Activated CD4-positive, alpha-beta T cell treated with anti-CD3 and anti-CD28 coated beads, Interleukin-2, amount 50 U/mL, for 1 hour (primary cell): ENCODE data around the gene CLMN.
"Not testable (repeated sequence)": the region's sequence is repeated elsewhere in the genome, so short reads cannot be mapped to it uniquely, and the experiment has no call there.

Experiments
- DNase-seq: peaks from one replicate; pipeline ENCODE4 v3.0.0-alpha.2; 2020

Gene CLMN

DNA sequence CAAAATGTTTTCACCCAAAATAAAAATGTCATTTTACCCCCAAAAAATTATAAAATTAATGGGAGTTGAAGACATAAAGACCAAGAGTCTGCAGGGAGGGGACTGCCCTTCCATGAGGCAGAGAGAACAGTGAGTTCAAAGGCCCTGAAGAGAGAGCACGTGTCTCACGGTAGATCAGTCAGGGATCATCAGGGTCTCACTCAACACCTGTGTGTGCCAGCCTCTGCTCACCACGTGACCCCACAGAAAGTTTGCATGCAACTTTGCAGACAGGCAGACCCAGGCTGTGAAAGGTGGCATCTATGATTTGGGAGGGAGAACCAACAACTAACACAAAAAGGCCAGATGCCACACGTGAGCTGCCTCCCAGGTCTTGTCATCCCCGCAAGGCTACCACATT lies 33.1 kb downstream of the CLMN start:
- no peak for DNase-seq

DNA sequence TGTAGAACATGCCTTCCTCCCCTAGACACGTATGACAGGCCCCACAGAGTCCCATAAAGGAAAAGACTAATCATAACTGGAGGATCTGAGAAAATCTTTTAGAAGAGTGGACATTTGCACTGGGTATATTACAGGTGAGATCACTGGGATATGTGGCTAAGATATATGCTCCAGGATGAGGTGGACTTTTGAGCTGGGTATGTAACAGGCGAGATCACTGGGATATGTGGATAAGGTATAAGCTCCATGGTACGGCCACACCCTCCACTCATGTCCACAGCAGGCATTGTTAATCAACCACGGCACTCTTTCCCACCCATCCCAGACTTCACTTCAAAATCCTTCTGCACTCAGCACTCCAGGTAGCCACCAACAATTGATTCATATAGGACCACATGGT lies 34.1 kb downstream of the CLMN start:
- DNase-seq = no peak

DNA sequence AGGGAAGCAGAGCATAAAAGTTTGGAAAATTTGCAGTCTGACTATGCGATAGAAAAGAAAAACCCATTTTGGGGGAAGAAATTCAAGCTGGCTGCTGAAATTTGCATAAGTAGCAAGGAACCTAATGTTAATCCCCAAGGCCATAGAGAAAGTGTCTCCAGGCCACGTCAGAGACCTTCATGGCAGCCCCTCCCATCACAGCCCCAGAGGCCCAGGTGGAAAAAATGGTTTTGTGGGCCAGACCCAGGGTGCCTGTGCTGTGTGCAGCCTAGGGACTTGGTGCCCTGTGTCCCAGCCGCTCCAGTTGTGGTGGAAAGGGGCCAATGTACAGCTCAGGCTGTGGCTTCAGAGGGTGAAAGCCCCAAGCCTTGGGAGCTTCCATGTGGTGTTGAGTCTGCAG lies 35.9 kb downstream of the CLMN start:
- DNase-seq = not testable (repeated sequence)

DNA sequence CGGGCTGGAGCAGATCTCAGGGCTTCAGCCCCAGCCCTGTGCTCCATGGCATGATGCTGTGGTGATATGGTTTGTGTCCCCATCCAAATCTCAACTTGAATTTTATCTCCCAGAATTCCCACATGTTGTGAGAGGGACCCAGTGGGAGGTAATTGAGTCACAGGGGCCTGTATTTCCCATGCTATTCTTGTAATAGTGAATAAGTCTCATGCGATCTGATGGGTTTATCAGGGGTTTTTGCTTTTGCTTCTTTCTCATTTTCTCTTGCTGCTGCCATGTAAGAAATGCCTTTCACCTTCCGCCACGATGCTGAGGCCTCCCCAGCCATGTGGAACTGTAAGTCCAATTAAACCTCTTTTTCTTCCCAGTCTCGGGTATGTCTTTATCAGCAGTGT lies 36.7 kb downstream of the CLMN start:
- DNase-seq = not testable (repeated sequence)

DNA sequence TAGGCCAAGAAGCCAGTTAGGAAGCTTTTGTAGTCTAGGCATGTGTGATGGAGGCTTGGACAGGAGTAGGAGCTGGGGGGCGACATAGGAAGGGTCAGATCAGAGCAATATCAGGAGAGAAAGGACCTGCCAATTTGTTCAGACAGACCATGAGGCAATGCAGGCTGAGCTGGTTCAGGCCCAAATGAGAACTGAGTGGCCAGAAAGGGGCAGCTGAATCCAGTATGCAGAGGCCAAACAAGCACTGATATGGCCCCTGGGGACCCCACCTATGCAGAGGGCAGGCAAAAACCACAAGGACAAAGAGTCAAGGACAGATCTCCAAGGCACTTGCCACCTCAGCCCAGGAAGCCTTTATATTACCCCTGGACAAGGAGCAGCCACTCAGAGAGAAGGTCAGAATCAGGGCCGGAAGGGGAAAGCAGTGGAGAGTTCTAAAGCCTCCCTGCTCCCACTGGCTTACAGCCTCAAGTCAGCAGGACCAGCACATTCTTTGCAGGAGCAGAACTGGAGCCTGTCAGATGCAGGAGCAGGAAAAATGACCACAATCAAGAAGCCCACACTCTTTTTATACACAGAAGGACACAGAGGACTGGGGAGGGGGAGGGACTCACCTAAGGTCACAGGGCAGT lies 37.2 kb downstream of the CLMN start:
- DNase-seq = no peak

DNA sequence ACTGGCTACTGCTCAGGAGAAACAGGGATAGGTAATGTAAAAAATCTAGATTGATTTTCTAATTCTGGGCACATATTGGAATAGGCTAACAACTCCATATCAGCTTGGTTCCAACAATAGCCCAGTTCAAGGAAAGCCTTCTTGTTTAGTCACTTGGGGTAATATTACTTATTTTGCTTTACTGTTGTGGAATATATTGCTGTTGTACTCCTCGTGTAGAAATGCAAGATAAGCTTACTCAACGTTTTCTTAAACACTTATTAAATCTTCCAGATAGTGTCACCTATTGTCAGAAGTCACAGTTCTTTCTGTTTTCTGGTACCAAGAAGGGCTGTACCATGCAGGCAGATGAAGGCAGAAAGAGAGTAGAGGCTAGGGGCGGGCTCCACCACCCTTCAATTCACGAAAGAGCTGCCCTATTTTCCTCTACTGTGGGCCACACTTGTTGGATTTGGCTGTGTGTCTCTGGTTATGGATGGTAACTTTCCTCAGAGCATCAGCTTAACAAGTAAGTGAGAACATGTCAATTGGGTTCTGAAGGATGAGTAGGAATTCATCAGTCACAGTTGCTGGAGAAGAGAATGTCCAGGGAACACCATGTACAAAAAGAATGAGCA lies 38.0 kb downstream of the CLMN start:
- no peak for DNase-seq

DNA sequence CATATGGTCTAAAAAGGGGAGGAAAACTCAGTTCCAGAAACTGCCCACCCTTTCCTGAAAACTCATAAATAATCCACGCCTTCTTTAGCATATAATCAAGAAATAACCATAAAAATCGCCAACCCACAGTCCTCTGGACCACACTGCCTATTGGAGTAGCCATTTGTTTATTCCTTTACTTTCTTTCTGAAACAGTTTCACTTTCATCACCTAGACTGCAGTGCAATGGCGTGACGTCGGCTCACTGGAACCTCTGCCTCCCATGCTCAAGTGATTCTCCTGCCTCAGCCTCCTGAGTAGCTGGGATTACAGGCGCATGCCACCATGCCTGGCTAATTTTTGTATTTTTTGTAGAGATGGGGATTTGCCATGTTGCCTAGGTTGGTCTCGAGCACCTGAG lies 44.2 kb downstream of the CLMN start:
- DNase-seq = no peak

DNA sequence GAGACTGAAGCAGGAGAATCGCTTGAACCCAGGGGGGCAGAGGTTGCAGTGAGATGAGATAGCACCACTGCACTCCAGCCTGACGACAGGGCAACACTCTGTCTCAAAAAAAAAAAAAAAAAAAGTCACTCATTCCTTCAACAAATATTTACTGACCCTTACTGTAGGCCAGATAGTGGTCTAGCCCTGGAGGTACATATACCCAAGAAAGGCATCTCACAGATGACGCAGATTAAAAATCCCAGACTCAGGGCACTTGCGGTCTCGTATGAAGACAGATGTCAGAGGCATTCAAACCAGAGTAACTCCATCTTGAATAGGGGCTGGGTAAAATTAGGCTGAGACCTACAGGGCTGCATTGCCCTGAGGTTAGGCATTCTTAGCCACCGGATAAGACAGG lies 44.8 kb downstream of the CLMN start:
- no peak for DNase-seq

DNA sequence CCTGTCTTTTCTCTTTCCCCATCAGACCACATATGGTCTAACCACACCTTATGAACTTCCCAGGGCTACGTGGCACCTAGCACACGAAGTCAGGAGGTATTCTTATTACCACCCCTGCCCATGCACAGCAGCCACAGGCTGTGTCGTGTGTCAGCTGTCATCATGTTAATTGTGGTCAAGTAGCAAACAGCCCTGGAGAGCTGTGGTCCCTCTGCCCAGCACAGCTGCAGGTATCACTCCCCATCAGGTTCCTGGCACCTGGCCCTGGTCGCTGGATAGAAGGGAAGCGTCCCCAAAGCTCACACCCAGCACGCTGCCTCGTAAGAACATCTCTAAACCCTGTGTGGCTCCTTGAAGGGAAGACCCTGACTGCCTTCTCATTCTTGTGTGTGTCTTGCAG lies 45.4 kb downstream of the CLMN start:
- no peak for DNase-seq

DNA sequence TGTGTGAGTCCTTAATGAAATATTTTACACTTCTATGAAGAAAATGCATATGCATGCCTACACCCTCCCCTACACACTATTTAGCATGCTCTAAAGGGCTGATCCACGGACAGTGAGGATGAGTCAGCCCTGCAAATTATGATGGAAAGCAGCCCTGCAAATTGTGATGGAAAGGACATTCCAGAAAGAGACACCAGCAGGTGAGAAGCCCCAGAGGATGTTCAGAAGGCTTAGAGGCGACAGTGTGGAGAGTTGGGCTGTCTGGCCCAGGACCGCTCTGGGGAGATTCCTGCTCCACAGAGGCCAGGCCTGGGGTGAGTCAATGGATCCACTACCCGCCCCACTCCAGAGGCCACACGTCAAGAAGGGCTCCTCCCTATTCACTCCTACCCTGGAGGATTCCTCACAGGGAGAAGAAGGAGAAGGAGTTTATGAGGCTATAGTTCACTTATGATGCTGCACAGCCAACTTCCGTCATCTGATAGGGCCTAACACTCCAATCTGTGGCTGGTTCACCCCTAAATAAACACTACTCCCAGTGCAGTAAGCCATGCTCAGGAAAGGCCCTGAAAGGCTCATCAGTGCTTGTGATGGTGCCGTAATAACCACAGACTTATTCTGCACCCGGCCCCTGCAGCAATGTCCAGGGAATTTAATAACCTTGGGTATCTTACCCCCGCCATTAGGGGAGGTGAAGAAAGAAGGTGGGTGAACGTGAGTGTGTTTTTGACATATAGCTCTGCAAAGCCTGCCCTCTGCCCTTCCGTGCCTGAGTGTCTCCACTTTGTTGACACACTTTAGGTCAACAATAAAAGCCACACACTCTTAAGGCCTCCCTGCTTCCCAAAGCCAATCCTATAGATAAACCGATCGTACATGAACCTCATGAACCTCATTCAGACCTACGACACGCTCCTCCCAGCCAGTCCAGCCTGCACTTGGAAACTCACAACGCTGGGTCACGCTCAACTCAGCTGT lies 46.4 kb downstream of the CLMN start:
- no peak for DNase-seq

DNA sequence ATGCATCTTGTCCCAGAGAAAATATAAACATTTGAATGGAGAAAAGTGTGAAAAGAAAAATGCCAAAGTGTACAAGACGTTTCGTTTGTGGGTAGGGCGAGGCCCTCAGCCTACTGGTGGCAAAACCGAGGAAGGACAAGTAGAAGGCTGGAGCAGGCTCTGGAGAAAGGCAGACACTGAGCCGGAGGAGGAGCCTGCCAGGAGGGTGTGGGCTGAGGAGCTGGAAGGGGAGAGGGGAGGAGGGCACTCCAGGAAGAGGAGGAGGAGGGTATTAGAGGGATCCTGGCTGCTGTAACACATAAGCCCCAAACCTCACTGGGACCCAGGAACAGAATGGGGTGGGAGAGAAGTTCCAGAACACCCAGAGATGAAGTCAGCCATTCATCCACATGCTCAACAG lies 47.7 kb downstream of the CLMN start:
- no peak for DNase-seq

DNA sequence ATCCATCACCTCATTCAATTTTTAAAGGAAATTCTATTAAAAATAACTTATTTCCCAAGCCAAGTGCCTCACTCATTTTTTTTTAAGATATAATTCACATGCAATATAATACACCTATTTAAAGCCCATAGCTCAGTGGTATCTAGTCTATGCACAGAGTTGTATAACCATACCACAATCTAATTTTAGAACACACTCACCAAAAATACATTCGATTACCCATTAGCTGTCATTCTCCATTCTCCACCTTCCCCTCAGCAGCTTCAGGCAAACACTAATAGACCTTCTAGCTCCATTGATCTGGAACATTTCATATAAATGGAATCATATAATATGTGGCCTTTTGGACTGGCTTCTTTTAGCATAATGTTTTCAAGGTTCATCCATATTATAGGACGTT lies 49.5 kb downstream of the CLMN start:
- DNase-seq = no peak

DNA sequence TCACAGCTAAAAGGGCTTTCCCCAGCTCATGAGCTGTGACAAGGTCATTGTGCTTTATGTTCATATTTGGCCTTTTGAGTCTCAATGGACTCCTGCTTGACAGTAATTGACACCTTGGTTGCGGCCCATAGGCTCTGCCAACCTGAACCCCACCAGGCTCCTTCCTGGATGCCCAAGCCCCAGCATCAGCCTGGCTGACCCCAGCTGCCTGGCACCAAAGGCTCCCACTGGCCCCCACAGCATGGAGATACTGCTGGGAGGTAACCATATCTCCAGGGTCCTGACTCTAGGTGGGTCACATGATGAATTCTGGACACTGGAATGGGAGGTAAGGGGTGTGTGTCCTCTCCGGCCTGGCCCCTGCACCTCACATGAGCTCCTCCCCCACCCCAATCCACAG lies 50.2 kb downstream of the CLMN start:
- no peak for DNase-seq

DNA sequence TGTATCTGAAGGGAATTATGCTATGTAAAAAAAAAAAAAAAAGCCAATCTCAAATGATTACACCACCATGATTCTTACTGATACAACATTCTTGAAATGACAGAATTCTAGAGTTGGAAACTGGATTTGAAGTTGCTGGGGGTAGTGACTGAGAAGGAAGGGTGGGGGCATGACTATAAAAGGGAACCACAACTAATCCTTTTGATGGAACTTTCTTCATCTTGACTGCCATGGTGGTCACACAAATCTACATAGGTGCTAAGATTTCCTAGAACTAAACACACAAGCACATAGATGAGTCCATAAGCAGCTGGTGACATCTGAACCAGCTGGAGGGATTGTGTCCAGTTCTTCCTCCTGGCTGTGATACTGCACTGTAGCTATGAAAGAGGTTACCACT lies 51.4 kb downstream of the CLMN start:
- DNase-seq = no peak

DNA sequence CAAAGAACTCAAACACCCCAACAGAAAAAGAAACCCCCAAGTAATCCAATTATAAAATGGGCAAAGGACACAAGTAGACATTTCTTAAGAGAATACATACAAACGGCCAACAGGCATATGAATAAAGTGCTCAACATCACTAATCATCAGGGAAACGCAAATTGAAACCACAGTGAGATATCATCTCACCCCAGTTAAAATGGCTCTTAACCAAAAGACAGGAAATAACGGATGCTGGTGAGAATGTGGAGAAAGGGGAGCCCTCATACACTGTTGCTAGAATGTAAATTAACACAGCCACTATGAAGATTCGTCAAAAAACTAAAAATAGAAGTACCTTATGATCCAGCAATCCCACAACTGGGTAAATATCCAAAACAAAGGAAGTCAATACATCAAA lies 52.4 kb downstream of the CLMN start:
- DNase-seq = no peak

DNA sequence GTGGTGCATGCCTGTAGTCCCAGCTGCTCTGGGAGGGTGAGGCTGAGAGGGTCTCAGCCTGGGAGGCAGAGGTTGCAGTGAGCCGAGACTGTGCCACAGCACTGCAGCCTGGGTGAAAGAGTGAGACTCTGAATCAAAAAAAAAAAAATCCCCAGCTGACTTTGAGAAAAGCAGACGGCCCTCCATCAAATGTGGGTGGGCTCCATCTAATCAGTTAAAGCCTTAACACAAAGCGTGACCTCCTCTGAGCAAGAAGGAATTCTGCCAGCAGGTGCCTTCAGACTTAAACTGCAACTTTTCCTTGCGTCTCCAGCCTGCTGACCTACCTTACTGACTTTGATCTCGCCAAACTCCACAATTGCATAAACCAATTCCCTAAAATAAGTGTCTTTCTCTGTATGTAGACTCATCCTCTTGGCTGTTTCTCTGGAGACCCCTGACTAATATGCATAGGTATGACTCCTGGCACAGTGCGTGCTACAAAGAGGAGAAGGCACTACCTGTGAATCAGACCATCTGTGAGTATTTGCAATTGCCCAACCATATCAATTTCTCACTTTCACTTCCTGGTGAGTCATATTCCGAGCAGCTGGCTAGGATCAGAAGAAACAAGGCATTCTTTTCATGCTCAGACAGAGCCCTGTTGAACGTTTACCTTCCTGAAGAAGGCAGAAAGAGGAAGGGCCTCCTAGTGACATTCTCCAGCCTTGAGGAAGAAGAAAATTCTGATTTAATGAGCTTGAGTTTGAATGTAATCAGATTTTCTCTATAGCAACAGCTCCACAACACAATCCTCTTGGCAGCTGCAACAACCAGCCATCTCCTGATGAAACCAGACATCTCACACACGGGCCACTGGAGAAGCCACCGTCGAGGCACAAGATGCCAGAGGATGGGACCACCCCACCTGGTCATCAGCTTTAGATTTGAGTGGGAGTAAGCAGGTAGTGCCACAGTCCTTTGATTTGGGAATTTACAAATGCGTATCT lies 54.3 kb downstream of the CLMN start:
- no peak for DNase-seq

DNA sequence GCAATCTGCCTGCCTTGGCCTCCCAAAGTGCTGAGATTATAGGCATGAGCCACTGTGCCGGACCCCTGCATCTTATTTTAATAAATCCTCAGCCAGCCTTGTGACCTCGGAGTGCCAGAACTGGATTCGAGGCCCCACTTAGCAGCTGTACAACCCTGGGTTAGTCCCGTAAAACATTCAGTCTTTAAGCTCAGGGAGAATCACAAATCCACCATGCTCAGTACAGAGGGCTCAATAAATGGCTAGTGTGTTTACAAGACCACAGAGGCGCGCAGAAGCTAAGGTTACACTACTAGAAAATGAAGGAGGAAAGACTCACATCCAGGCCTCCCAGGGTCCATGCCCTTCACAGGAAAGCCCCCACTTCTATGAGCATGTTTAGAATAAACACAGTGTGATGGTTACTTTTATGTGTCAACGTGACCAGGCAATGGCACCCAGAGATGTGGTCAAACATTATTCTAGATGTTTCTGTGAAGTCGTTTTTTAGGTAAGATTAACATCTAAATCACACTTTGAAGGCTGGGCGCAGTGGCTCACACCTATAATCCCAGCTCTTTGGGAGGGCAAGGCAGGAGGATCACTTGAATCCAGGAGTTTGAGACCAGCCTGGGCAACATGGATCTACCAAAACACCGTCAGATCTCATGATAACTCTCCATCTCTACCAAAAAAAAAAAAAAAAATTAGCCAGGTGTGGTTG lies 55.3 kb downstream of the CLMN start:
- DNase-seq = no peak

DNA sequence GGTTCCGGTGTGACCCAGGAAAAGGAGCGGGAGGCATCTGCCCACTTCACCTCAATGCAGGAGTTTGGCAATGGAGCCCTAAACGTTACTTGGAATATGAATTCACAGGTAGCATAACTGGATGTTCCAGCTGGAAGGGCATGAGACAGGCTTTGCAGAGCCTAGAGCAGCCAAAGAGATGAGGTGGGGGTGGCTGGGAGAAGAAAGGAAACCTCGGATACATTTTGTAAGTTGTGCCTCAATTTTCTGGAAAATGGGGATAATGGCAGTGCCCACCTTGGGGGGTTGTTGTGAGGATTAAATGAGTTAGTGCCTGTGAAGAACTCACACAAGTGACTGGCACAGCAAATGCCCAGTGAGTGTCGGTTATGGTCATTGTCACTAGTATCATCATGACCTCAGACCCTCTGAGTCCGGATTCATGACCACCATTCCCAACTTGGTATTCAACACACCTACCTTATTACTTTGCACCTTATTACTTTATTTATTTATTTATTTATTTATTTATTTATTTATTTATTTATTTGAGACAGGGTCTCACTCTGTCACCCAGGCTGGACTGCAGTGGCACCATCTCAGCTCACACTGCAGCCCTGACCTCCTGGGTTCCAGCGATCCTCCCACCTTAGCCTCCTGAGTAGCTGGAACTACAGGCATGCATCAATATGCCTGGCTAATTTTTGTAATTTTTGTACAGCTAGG lies 56.0 kb downstream of the CLMN start:
- no peak for DNase-seq

DNA sequence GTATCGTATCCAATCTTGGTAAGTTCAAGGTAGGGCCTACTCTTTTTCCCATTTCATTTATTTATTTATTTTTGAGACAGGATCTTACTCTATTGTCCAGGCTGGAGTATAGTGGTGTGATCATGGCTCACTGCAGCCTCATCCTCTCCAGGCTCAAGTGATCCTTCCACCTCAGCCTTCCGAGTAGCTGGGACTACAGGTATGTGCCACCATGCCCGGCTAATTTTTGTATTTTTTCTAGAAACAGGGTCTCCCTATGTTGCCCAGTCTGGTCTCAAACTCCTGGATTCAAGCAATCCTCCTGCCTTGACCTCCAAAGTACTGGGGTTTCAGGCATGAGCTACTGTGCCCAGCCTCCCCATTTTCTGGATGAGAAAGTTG lies 57.2 kb downstream of the CLMN start:
- no peak for DNase-seq

DNA sequence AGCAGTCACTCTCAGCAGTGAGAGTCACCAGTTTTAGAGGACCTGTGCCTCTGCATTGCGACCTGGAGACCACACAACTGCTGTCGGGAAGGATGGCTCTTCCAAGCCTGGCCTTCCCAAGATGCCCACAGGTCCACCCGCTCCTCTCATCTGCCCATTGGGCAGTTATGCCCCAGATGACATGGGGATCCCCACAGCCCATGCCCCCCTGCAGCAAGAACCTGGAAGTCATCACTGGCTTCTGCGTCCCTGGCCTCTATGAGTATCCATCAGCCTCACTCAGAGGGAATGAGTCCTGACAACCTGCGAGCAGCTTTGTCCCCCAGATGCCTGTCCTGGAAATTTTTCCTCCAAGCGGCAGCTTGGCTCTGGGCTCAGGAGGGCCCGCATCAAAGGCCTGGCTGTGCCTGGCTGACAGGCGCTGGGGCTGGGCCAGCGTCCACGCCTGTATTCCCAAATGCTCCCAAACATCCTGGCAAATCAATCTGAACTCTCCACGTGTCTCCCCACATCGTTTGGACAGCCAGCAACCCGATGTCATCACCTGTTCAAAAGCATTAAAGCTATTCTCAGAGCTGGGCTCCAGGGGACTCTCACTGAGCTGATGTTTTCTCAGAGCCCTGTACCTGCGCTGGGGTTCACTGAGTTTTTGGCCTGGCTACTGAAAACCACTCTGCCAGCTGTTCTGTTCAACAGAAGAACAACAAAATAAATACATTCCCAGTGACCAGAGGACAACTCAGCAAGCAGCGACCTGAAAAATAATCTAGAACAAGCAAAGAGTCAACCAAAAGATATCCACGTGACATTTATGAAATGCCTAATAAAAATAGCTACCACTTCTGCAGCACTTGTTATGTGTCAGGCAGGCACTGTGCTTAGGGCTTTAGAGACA lies 57.8 kb downstream of the CLMN start:
- no peak for DNase-seq
